ENCODE data around the gene CD99L2. TPM values are rescaled to one million over a fixed set of nuclear protein-coding genes. Genes with fewer than 3 reads are reported as not detected.

CD99L2 gene
- total and polyA plus RNA-seq, 10 of the 15 experiments (the other 5 are each of a cell fraction or from before 2014, with no cell fraction given), result 1.1 to 22.9 (median 13.0) TPM

- 13% methylated on average over 7 of the region's 7 CpGs for WGBS (ENCODE audit: insufficient coverage, insufficient replicate concordance, low lambda C conversion rate, missing lambda C conversion rate)
- no peaks in the 10 kb centered on the region for H3K27me3 ChIP-seq (replicated peaks in 1 of 2; ENCODE audit: control insufficient read depth in 2 of 2, insufficient read depth in 2 of 2, low read length in 1 of 2)
- no peak overlapping the region for H3K9ac ChIP-seq (ENCODE audit: control insufficient read depth, insufficient read depth, low read length)
- intact Hi-C loops (cut with micrococcal nuclease; ENCODE audit: unreplicated experiment), result no loop called here
- H3K9me3 ChIP-seq (replicated peaks; ENCODE audit: control insufficient read depth, insufficient read depth, low read length), result no peaks in the 10 kb centered on the region; the same call in 2 of the 3 replicates
- no peak for ATAC-seq
- RAD21 ChIA-PET (ENCODE audit: unreplicated experiment), result no interaction called here
- CTCF ChIA-PET, result no interaction called here
- no peaks in the 10 kb centered on the region; the same call in 1 of the 2 replicates for H3K4me1 ChIP-seq (ENCODE audit: control insufficient read depth, insufficient read depth, low read length)
- no peak overlapping the region for H3K27ac ChIP-seq (ENCODE audit: control insufficient read depth, insufficient read depth)
- no peaks in the 10 kb centered on the region for H4K20me1 ChIP-seq (ENCODE audit: control insufficient read depth, insufficient read depth)
- POLR2A ChIA-PET, result no interaction called here
- H3K4me2 ChIP-seq (ENCODE audit: control insufficient read depth, insufficient read depth), result no peak overlapping the region
- no peak for DNase-seq (ENCODE audit: low read depth, low spot score)
- SMC1A ChIA-PET (ENCODE audit: uncharacterized antibody, unreplicated experiment), result no interaction called here
- no peak overlapping the region for H2AFZ ChIP-seq (ENCODE audit: control insufficient read depth, low read depth, low read length)
- no peak for FAIRE-seq
- TF ChIP-seq RCOR1 (conservative IDR thresholded peaks at IDR 0.05; ENCODE audit: low read depth, low read length), result no peak
- TF ChIP-seq, protein P1, sequence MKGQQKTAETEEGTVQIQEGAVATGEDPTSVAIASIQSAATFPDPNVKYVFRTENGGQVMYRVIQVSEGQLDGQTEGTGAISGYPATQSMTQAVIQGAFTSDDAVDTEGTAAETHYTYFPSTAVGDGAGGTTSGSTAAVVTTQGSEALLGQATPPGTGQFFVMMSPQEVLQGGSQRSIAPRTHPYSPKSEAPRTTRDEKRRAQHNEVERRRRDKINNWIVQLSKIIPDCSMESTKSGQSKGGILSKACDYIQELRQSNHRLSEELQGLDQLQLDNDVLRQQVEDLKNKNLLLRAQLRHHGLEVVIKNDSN (IDR thresholded peaks at IDR 0.05; ENCODE audit: borderline replicate concordance, extremely low read length, insufficient read depth, low read depth, low read length), result no peak
- TF ChIP-seq GATAD2B (conservative IDR thresholded peaks at IDR 0.05; ENCODE audit: low read depth), result no peak
- TF ChIP-seq HDGF (IDR thresholded peaks at IDR 0.05), result no peak
- no peak for TF ChIP-seq MEF2B (IDR thresholded peaks at IDR 0.05; ENCODE audit: partially characterized antibody, poor library complexity, severe bottlenecking)
- no peak for TF ChIP-seq IRF4 (IDR thresholded peaks at IDR 0.05; ENCODE audit: low read depth, low read length)
- TF ChIP-seq, protein P2, sequence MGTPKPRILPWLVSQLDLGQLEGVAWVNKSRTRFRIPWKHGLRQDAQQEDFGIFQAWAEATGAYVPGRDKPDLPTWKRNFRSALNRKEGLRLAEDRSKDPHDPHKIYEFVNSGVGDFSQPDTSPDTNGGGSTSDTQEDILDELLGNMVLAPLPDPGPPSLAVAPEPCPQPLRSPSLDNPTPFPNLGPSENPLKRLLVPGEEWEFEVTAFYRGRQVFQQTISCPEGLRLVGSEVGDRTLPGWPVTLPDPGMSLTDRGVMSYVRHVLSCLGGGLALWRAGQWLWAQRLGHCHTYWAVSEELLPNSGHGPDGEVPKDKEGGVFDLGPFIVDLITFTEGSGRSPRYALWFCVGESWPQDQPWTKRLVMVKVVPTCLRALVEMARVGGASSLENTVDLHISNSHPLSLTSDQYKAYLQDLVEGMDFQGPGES (IDR thresholded peaks at IDR 0.05), result no peak
- no peak for TF ChIP-seq ZNF622 (IDR thresholded peaks at IDR 0.05)
- TF ChIP-seq ZNF274 (IDR thresholded peaks at IDR 0.05; ENCODE audit: insufficient read depth, insufficient read length), result no peak
- no peak for TF ChIP-seq ASH2L (IDR thresholded peaks at IDR 0.05; ENCODE audit: borderline replicate concordance, low read depth)
- TF ChIP-seq, protein P3, sequence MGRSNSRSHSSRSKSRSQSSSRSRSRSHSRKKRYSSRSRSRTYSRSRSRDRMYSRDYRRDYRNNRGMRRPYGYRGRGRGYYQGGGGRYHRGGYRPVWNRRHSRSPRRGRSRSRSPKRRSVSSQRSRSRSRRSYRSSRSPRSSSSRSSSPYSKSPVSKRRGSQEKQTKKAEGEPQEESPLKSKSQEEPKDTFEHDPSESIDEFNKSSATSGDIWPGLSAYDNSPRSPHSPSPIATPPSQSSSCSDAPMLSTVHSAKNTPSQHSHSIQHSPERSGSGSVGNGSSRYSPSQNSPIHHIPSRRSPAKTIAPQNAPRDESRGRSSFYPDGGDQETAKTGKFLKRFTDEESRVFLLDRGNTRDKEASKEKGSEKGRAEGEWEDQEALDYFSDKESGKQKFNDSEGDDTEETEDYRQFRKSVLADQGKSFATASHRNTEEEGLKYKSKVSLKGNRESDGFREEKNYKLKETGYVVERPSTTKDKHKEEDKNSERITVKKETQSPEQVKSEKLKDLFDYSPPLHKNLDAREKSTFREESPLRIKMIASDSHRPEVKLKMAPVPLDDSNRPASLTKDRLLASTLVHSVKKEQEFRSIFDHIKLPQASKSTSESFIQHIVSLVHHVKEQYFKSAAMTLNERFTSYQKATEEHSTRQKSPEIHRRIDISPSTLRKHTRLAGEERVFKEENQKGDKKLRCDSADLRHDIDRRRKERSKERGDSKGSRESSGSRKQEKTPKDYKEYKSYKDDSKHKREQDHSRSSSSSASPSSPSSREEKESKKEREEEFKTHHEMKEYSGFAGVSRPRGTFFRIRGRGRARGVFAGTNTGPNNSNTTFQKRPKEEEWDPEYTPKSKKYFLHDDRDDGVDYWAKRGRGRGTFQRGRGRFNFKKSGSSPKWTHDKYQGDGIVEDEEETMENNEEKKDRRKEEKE (IDR thresholded peaks at IDR 0.05), result no peak
- no peak for TF ChIP-seq MYB (IDR thresholded peaks at IDR 0.05; ENCODE audit: borderline replicate concordance, low read depth, low read length)
- TF ChIP-seq, protein P4, sequence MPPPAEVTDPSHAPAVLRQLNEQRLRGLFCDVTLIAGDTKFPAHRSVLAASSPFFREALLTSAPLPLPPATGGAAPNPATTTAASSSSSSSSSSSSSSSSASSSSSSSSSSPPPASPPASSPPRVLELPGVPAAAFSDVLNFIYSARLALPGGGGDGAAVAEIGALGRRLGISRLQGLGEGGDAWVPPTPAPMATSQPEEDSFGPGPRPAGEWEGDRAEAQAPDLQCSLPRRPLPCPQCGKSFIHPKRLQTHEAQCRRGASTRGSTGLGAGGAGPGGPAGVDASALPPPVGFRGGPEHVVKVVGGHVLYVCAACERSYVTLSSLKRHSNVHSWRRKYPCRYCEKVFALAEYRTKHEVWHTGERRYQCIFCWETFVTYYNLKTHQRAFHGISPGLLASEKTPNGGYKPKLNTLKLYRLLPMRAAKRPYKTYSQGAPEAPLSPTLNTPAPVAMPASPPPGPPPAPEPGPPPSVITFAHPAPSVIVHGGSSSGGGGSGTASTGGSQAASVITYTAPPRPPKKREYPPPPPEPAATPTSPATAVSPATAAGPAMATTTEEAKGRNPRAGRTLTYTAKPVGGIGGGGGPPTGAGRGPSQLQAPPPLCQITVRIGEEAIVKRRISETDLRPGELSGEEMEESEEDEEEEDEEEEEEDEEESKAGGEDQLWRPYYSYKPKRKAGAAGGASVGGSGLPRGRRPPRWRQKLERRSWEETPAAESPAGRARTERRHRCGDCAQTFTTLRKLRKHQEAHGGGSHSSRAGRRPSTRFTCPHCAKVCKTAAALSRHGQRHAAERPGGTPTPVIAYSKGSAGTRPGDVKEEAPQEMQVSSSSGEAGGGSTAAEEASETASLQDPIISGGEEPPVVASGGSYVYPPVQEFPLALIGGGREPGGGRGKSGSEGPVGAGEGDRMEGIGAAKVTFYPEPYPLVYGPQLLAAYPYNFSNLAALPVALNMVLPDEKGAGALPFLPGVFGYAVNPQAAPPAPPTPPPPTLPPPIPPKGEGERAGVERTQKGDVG (CRISPR knock-in tag; IDR thresholded peaks at IDR 0.05), result no peak
- in situ Hi-C loops (cut with MboI), result no loop called here
- H3K79me2 ChIP-seq (ENCODE audit: control insufficient read depth, insufficient read depth, low read length), result peaks cover 4% of the 10 kb centered on the region
- H3K36me3 ChIP-seq (ENCODE audit: control insufficient read depth in 2 of 2, insufficient read depth in 2 of 2, low read length in 1 of 2), result no peaks in the 10 kb centered on the region
- H3K4me3 ChIP-seq, result no peak overlapping the region
- no TSS peak for BruUV-seq (replicated peaks)
Observed at GRCh38 chrX:150902434-150903109, 4.1 kb upstream of the CD99L2 start.

Measured in GM12878 (cell line).